Esophagus squamous epithelium (tissue), 4 donors: ENCODE data around the gene KDM5B.

Experiments
- POLR2A ChIP-seq, 4 donors: fragments of 450-650 bp; IDR thresholded peaks; one replicate each; pipeline ENCODE4 v1.6.1; 2017; ENCODE audit warnings: antibody characterized with exemption in 4 of 4, mild to moderate bottlenecking in 4 of 4, moderate library complexity in 3 of 4
- TF ChIP-seq, protein P1 (sequence below), 6 experiments: fragments of 450-650 bp in 4 of 6; fragments of 200-600 bp in 2 of 6; sonication (generic) in 2 of 6; IDR thresholded peaks; one replicate each; pipeline ENCODE4 v1.5.1; 2016 to 2019; ENCODE audit warnings: antibody characterized with exemption in 6 of 6, mild to moderate bottlenecking in 4 of 6, moderate library complexity in 4 of 6

DNA sequence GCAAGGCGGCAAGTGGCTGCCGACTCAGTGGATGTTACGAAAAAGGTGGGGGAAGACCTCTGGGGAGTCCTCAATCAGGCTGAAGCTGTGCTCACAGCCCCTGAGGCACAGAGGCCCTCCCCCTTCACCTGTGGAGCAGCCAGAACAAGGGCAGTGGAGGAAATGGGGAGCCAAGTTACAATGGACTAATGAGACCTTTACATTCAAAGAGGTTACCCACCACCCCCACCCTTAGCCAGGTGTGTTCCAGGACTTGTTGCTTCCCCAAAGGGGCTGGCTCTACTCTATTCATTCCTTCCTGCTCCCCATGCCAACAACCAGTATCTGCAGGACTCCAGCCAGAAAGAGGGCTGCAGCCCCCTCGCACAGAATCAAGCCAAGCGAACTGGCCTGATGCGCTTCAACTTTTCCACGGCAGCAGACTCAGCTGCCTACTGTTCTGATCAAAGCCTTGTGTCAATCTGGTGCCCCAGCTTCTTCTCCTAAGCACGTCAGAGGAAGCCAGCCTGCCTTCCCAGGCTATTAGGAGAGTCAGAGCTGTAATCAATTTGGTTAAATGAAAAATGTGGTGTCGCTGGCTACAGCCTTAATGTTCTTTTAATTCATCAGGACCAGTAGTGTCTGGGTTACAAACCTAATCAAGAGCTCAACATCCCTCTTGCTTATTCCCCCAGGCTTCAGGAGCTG is 96.1 kb downstream of the KDM5B start:
- TF ChIP-seq, protein P1, sequence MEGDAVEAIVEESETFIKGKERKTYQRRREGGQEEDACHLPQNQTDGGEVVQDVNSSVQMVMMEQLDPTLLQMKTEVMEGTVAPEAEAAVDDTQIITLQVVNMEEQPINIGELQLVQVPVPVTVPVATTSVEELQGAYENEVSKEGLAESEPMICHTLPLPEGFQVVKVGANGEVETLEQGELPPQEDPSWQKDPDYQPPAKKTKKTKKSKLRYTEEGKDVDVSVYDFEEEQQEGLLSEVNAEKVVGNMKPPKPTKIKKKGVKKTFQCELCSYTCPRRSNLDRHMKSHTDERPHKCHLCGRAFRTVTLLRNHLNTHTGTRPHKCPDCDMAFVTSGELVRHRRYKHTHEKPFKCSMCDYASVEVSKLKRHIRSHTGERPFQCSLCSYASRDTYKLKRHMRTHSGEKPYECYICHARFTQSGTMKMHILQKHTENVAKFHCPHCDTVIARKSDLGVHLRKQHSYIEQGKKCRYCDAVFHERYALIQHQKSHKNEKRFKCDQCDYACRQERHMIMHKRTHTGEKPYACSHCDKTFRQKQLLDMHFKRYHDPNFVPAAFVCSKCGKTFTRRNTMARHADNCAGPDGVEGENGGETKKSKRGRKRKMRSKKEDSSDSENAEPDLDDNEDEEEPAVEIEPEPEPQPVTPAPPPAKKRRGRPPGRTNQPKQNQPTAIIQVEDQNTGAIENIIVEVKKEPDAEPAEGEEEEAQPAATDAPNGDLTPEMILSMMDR (IDR thresholded peaks at IDR 0.05): no peak
- TF ChIP-seq POLR2A (IDR thresholded peaks at IDR 0.05): no peak
